Measurements from ENCODE around the gene TMEM79. TPM values are rescaled to one million over a fixed set of nuclear protein-coding genes. Genes with fewer than 3 reads are reported as not detected.

TMEM79 gene
- total RNA-seq, 1 donor from 2014 or later, result 6.1 TPM

DNA sequence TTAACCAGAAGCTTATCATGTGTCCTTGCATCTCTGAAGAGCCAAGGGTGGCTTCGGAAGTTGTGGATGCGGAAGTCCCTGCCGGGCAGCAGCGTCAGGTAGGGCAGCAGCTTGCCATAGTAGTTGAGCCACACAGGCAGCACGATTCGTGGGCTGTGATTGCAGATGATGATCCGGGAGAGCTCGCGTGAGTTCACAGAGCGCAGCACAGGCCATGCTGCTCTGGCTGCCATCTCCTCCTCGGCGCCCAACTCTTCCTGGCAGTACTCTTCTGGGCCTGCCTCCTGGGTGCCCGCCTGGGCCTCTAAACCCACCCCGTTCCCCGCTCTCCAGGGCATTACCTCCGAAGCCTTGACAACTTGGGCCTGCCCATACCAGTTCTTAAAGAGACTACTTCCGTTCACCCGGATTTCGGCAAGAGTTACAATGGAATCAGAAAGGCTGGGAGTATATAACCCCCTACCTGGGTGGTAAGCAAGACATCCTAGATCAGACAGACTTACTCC is 14.8 kb downstream of the TMEM79 start, which contains the start of gene VHLL:
TSS of gene VHLL (minus strand) at position 456 of the 506 bp plus-strand sequence. CDS start at position 338, 118 bp downstream.
- DNase-seq (ENCODE audit: low spot score in 2 of 2, unreplicated experiment in 2 of 2), result no peak
- TF ChIP-seq, protein P1, sequence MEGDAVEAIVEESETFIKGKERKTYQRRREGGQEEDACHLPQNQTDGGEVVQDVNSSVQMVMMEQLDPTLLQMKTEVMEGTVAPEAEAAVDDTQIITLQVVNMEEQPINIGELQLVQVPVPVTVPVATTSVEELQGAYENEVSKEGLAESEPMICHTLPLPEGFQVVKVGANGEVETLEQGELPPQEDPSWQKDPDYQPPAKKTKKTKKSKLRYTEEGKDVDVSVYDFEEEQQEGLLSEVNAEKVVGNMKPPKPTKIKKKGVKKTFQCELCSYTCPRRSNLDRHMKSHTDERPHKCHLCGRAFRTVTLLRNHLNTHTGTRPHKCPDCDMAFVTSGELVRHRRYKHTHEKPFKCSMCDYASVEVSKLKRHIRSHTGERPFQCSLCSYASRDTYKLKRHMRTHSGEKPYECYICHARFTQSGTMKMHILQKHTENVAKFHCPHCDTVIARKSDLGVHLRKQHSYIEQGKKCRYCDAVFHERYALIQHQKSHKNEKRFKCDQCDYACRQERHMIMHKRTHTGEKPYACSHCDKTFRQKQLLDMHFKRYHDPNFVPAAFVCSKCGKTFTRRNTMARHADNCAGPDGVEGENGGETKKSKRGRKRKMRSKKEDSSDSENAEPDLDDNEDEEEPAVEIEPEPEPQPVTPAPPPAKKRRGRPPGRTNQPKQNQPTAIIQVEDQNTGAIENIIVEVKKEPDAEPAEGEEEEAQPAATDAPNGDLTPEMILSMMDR (IDR thresholded peaks at IDR 0.05; ENCODE audit: unreplicated experiment), result no peak
- Mint-ChIP-seq H3K4me1 (peaks cover 9% of the 10 kb centered on the region), H3K27me3 (ENCODE audit: low read depth) (no peaks in the 10 kb centered on the region), H3K36me3 (peaks cover 2% of the 10 kb centered on the region), H3K9me3 (no peaks in the 10 kb centered on the region), H3K4me3 (no peak within 1 kb of the TSS), H3K27ac (no peak within 1 kb of the TSS)

DNA sequence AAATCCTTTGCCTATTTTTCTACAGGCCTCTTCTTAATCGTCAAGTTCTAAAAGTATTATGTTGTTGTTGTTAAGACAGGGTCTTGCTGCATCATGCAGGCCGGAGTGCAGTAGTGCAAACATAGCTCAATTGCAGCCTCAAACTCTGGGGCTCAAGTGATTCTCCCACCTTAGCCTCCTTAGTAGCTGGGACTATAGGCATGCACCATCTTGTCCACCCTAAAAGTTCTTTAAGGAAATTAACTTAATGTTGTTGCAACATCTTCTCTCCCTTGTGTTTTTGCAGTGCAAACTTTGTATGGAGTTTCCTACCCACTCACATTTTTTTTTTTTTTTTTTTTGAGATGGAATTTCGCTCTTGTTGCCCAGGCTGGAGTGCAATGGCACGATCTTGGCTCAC is 19.1 kb downstream of the TMEM79 start:
- H3K36me3 Mint-ChIP-seq, result peaks cover 12% of the 10 kb centered on the region
- no peak overlapping the region for H3K27ac Mint-ChIP-seq
- no peak for DNase-seq (ENCODE audit: low spot score in 2 of 2, unreplicated experiment in 2 of 2)
- TF ChIP-seq, protein P1 (IDR thresholded peaks at IDR 0.05; ENCODE audit: unreplicated experiment), result no peak
- no peaks in the 10 kb centered on the region for H3K9me3 Mint-ChIP-seq
- peaks cover 4% of the 10 kb centered on the region for H3K4me1 Mint-ChIP-seq
- no peak overlapping the region for H3K4me3 Mint-ChIP-seq
- H3K27me3 Mint-ChIP-seq (ENCODE audit: low read depth), result no peaks in the 10 kb centered on the region

DNA sequence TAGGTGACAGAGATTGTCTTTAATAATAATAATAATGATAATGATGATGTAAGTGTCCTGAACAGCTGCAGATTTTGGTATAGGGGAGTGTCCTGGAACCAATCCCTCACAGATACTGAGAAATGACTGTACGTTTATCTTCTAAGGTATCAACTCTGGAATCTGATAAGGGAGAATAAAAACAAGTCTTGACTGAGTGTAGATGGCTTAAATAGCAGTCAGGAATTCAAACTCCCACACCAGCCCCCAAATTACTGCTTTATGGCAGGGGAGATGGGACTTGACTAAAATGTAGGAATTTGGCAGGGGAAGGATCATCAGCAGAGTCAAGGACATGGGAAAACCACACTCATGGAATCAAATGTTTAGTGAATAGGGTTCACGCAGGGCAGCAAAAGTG is 21.1 kb downstream of the TMEM79 start:
- Mint-ChIP-seq H3K27ac (peak overlapping the region; percentile 43), H3K36me3 (peaks cover 22% of the 10 kb centered on the region), H3K9me3 (no peaks in the 10 kb centered on the region), H3K4me3 (no peak overlapping the region), H3K27me3 (ENCODE audit: low read depth) (no peaks in the 10 kb centered on the region), H3K4me1 (peaks cover 4% of the 10 kb centered on the region)
- TF ChIP-seq, protein P1 (IDR thresholded peaks at IDR 0.05; ENCODE audit: unreplicated experiment), result no peak
- no peak for DNase-seq (ENCODE audit: low spot score in 2 of 2, unreplicated experiment in 2 of 2)

DNA sequence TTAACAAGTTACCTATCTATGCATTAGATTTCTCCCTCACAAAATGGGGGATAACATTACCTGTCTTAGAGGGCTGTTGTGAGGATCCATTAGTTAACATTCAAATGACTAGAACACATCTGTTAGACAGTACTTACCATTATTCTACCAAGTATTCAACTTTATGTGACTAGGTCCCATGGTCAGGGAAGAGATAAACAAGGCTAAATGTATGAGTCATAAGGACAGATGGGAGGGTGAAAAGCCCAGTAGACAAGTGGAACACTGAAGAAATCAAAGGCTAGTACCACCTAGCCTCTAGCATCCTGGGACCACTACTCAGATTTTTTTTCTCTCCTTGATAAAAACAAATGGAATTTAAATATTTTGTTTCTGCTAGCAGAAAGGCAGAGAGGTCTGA is 24.0 kb downstream of the TMEM79 start:
- Mint-ChIP-seq H3K4me3 (no peak overlapping the region), H3K9me3 (no peaks in the 10 kb centered on the region), H3K4me1 (peaks cover 4% of the 10 kb centered on the region), H3K27me3 (ENCODE audit: low read depth) (no peaks in the 10 kb centered on the region), H3K36me3 (peaks cover 33% of the 10 kb centered on the region), H3K27ac (no peak overlapping the region)
- TF ChIP-seq, protein P1 (IDR thresholded peaks at IDR 0.05; ENCODE audit: unreplicated experiment), result no peak
- DNase-seq (ENCODE audit: low spot score in 2 of 2, unreplicated experiment in 2 of 2), result no peak

DNA sequence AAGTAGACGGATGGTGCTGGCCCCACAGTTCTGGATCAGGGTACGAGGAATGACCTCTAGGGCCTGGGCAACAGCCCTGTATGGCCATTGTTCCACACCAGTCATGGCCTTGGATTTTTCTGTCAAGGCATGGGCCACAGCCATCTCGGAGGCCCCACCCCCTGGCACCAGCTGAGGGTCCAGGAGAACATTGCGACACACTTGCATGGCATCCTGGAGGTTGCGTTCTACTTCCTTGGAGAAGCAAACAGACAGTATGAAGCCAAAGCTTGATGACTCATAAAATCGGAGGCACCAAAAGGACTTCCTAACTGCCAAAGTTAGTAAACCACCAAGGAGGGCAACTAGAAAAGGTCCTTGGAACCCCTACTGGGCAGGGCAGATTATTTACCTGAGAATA is 26.8 kb downstream of the TMEM79 start:
- Mint-ChIP-seq H3K36me3 (peaks cover 41% of the 10 kb centered on the region), H3K27me3 (ENCODE audit: low read depth) (no peaks in the 10 kb centered on the region), H3K4me1 (no peaks in the 10 kb centered on the region), H3K27ac (no peak overlapping the region), H3K9me3 (no peaks in the 10 kb centered on the region), H3K4me3 (no peak overlapping the region)
- DNase-seq (ENCODE audit: low spot score in 2 of 2, unreplicated experiment in 2 of 2), result no peak
- TF ChIP-seq, protein P1 (IDR thresholded peaks at IDR 0.05; ENCODE audit: unreplicated experiment), result no peak

DNA sequence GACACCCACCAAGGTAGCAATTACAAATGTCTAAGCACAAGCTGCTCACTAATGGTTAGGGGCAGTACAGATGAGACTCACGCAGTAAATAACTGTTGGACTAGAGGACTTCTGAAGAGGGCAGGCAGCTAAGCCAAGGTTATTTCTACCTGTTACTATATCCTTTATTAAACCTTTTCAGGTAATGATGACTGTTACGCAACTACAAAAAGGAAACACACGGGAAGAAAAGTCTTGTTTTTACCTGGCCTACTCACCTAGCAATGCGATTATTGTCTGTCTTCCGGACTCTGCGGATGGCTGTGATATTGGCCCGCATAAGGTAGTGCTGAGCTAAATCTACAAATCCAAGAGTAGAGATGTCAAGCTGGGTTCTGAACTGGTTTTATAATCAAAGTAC is 32.8 kb downstream of the TMEM79 start:
- H3K9me3 Mint-ChIP-seq, result no peaks in the 10 kb centered on the region

More for the DNA sequence above, 32.8 kb downstream of the TMEM79 start:
- Mint-ChIP-seq H3K27me3 (ENCODE audit: low read depth) (no peaks in the 10 kb centered on the region), H3K36me3 (peaks cover 40% of the 10 kb centered on the region), H3K4me3 (no peak overlapping the region), H3K27ac (no peak overlapping the region), H3K4me1 (no peaks in the 10 kb centered on the region)
- no peak for DNase-seq (ENCODE audit: low spot score in 2 of 2, unreplicated experiment in 2 of 2)
- TF ChIP-seq, protein P1 (IDR thresholded peaks at IDR 0.05; ENCODE audit: unreplicated experiment), result no peak
